GM12874 (cell line): ENCODE results near the gene MAMLD1.

ENCODE experiments used
- CTCF ChIP-seq: IDR thresholded peaks from 2 replicates; pipeline ENCODE4 v1.5.1; 2011; ENCODE audit warnings: low read depth, mild to moderate bottlenecking, control low read depth, low read length, moderate library complexity; ENCODE audit not compliant: insufficient read depth

MAMLD1 gene

GRCh38 chrX:150357790-150358189, 5.3 kb upstream of the MAMLD1 start:
- no peak for TF ChIP-seq CTCF

DNA sequence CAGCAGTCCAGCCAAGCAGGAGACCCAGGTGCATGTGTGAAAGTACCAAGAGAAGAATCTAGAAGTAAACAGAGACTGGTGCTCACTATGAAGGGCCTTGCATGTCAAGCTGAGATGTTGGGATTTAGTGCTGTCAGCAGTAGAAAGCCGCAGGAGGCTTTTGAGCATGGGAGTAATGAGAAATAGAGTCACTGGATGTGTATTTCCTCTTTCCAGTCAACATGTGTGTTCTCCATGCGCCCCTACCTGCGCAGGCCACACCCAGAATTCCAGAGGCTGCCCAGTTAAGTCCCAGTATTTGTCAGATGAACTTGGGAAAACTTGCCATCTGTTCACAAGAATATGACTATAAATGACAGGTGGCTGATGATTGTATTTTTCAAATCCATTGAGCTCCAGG, 4.5 kb upstream of the MAMLD1 start:
- no peak for TF ChIP-seq CTCF

- TF ChIP-seq CTCF, result no peak
Measured at GRCh38 chrX:150360331-150360730, 2.8 kb upstream of the MAMLD1 start.

DNA sequence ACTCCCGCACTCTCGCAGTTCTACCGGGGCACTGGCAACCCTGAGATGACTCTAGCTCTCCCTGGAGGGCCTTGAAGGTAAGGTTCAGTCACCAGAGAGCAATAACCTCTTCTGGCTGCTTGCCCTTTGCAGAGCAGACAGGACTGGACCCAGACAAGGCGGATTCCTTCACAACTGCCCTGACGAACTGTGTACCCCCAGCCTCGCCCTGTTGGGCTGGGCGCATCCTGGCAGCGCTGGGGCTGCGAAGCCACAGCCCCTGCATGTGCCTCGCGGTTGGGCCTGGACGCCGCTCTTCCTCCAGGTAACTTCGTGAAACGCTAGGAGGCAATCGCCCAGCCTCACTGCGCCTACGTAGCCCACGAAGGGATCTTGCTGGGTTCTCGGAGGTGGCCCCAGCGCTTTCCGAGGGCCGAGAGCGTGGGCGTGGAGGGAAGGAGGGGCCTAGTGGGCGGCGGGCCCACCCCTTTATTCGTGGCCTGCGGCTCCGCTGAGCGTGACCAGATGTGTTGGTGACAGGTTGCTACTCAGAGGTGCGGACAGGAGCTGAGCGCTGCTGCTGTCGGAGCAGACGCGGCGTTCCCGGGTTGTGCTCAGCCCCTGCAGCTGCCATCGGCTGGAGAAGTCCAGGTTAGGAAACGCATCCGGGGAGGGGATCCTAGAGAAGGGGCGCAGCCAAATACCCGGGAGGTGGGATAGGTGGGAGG, 1.9 kb upstream of the MAMLD1 start:
- no peak for TF ChIP-seq CTCF

DNA sequence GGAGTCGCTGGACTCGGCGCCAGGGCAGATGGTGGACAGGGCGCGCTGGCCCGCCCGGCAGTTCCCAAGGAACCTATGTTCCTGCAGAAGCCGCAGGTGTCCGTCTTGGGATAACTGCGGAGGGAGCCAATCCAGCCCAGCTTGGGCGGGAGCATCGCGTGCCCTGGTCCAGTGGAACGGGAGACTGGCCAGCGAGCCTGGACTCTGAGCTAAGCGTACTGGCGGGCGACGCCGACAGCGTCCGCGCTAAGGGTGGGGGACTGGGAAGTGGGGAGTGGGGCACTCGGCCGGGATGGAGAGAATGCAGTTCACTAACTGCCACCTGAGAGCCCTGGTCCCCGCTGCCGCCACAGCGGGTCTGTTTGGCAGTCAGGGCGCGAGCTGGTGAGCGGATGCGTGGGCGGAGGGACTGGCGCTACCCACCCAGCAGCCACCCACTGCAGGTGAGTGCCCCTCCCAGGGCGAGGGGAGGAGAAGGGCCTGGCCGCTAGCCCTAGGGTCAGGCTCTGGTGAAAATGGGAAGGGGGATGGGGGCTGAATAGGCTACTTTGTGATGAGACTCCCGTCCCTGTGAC, 1.3 kb upstream of the MAMLD1 start:
- no peak for TF ChIP-seq CTCF

DNA sequence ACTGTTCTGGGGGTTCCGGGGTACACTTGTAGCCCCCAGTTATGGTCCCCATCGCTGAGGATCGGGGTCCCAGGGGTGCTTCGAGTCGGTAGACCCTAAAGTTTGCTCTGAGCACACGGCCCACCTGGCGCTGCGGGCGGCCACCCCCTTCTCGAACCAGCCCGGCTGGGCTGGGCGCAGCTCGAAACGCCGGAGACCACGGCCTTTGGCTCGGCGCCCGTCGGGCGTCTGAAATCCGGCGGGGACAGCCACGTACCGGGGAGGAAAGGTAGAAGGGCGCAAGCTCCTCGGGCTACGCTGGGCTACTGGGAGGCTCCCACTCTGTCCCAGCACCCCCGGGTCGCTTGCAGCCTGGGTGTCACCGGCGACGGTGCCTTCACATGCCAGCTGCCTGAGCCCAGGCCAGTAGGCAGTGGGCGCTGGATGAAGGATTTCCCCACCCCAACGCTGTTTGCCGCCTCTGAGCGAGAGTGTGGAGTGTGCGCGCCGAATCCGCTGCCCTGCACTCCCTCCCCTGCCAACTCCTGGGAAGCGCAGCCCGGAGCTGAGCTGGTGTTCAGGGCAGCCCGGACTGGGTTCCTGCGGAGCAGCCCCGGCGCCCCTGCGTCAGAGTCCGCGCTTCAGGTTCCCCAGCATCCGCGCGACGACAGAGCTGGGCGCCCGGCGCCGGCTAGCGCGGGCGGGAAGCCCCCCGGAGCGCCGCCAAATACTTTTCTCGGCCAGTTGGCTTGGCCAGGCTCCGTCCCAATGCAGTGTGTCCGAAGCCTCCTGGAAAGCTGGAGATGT, 637 bp downstream of the MAMLD1 start:
- TF ChIP-seq CTCF, result no peak

GRCh38 chrX:150364347-150365050, 1.4 kb downstream of the MAMLD1 start:
- no peak for TF ChIP-seq CTCF
